AG08396 (cell line): ENCODE results near the gene CD34.

Experiments
- DNase-seq: peaks from one replicate; pipeline ENCODE4 v3.0.0; 2012; ENCODE audit warnings: low spot score, mixed read lengths

Gene CD34

GRCh38 chr1:207852576-207853371 is 58.2 kb downstream of the CD34 start:
- no peak for DNase-seq

GRCh38 chr1:207851696-207852095 is 59.2 kb downstream of the CD34 start:
- DNase-seq, result no peak

DNA sequence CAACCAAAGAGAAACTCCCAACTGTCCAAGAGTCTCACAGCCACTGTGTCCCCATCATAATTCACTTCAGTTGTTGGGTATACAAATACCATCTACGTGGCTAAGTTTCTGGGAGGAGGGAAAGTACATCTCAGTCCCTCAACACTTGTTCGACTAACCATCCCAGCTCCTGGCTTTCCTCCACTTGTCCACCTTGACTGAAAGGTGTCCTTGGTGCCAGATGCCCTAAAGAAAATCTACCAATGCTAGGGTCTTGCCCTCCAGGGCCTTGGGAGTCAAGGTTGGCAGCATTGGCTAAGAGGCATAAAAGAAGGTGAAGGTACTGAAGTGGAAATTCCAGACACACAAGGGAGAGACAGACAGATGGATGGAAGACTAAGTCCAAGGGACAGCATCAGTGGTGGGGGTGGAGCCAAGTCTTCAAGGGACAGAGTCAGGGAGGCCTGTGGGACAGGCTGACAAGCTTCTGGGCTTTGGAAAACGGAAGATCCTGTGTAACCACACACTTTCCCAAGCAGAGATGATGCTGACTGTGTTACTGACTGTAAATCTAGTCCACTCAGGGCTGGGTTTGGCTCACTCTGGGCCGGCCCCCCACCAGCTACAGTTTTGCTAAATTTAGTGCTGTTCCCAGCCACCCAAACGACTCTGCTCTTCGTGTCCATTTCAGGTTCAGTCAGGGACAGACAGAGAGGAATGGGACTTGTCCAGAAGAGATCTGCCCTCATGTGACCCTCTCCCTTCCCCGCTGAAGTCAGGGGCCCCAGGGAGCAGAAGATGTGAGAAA is 60.1 kb downstream of the CD34 start:
- no peak for DNase-seq

DNA sequence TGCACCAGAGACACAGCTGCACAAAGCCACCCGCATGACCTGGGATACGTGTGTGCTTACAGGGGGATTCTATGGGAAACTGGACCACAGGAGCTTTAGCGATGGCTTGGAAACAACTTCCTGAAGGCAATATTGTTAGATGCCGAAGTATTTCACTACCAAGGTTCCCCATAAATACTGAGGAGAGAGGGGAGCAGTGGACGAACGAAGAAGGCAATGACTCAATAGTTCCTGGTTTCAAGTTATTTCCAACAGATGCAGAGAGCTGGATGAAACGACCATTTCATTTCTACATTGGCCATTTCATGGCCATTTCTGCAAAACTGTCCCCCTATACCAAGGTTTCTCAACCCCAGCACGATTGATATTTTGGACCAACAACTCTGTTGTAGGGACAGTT is 61.3 kb downstream of the CD34 start:
- DNase-seq, result no peak

DNA sequence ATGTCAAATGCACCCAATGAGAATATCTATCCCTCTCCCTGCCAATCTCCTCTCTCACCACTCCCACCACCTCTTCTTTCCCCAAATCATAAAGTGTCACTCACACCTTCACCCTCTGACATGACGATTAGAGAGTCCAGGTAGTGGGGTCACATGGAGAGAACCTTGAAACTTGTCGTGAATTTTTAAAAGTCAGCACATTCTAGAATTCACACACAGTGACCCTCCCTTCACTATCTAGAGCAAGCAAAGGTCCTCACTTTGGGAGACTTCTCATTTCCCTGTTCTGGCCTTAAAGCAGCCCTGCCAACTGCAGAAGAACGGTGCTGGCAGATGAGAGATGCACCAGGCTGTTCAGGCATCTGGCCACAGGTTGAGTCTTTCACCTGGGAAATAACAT is 61.9 kb downstream of the CD34 start:
- no peak for DNase-seq

DNA sequence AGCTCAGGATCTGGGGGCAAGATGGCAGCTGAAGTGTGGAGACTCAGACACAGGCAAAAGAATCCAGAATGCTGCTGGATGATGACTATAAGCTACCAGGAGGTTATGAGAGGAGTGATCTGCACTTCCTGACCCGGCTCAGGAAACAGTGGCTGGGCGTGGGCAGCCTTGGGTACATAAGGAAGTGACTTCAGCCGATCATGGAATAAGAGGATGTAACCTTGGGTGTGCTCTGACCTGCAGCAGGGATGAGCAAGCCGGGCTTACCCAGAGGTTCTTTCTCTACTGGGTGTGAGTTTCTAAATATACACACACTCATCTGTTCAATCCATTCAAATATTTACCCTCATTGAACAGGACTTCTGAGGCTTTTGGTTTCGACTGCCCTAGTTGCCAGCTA is 62.7 kb downstream of the CD34 start:
- DNase-seq, result no peak

GRCh38 chr1:207847116-207847515 is 63.8 kb downstream of the CD34 start:
- no peak for DNase-seq

GRCh38 chr1:207845109-207845508 is 65.8 kb downstream of the CD34 start:
- no peak for DNase-seq

- no peak for DNase-seq
Measured at GRCh38 chr1:207844371-207844770, 66.6 kb downstream of the CD34 start.

DNA sequence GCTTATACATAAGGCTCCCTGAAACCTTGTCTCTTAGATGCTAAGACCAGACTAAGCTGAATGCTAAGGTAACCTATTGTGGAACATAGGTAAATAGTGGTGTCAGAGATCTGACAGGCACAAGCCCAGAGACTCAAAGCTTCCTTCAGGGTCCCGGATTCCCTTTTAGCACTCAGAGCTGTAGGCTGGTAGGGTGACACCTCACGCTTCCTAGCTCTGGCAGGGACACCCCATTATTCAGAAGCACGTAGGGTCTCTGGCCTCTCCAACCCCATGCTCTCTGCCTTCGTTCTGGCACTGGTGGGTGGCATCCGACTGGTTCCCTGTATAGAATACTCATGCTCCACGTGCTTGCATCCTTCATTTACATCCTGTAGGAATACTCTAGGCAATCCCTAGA is 68.4 kb downstream of the CD34 start:
- DNase-seq, result no peak

- no peak for DNase-seq
Measured at GRCh38 chr1:207841901-207842300, 69.0 kb downstream of the CD34 start.

DNA sequence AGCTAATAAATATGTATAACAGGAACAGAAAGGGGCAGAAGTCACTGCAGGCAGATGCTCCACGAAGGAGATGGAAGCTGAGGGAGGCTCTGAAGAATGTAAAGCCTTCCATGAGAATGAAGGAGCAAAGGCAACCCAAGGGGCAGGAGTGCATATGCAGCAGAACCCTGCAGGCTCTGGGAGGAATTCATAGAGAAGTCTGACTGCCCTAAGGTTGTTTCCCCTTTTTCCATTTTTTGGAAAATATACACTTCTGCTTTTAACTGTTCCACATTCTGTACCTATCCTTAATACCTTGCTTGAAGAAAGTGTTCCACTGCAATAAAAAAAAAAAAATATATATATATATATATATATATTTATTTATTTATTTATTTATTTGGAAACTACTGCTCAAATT is 69.6 kb downstream of the CD34 start:
- DNase-seq, result no peak

DNA sequence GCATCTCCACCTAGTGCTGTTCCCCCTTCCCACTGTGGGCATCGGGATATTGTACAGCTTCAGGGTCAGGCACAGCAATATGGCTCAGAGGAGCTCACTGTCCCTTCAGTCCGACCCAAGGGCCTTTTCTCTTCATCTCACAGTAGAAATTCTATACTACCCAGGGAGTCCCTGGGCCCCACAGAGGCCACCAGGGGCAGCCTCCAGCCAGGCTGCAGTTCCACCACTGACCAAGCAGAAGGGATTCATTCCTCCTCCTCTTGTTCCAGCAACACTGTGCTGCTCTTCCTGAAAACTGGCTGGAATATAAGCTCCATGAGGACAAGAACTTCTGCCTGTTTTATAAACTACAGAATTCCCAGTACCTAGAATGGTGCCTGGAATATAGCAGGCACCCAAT is 70.5 kb downstream of the CD34 start:
- no peak for DNase-seq

- no peak for DNase-seq
Measured at GRCh38 chr1:207839083-207839413, 71.9 kb downstream of the CD34 start.

DNA sequence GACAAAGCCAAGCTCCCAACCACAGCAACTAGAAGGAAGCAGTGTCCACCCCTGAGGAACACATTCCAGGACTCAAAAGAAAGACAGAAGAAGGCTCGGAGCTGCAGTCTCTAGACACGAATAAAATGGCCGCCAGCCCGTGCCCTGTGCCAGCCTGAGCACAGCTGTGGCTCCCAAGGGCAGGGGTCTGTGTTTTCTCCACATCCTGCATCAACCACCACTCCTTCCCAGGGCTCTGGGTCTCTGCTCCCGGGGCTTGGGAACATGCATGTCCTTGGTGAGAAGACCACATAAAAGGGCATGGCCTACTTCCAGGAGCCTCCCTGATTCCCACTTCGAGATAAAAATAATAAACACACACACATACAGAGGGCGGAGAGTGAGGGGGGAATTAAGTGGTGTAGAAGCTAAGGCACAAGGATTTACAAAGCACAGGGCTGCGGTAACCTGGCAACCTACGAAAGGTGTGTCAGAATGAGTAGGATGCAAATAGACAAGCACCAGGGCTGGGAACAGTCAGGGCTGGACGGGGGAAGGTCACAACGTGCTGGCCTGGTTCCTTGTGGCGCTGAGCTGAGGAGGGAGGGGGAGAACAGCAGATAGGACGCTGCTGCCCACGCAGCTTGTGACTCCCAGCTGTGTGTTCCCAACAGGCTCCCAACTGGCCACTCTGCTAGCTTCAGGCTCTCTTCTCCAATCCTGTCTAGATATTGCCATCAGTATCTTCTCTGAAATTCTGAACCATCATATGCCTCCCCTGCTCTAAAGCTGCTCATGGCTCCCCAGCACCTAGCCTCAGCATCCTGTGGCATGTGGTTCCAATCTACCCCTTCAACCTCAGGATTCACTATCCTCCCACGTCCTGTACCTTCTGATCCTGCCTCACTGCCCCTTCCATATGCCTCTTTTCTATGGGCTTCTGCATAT is 72.5 kb downstream of the CD34 start:
- no peak for DNase-seq

- no peak for DNase-seq
Measured at GRCh38 chr1:207837673-207838072, 73.3 kb downstream of the CD34 start.

DNA sequence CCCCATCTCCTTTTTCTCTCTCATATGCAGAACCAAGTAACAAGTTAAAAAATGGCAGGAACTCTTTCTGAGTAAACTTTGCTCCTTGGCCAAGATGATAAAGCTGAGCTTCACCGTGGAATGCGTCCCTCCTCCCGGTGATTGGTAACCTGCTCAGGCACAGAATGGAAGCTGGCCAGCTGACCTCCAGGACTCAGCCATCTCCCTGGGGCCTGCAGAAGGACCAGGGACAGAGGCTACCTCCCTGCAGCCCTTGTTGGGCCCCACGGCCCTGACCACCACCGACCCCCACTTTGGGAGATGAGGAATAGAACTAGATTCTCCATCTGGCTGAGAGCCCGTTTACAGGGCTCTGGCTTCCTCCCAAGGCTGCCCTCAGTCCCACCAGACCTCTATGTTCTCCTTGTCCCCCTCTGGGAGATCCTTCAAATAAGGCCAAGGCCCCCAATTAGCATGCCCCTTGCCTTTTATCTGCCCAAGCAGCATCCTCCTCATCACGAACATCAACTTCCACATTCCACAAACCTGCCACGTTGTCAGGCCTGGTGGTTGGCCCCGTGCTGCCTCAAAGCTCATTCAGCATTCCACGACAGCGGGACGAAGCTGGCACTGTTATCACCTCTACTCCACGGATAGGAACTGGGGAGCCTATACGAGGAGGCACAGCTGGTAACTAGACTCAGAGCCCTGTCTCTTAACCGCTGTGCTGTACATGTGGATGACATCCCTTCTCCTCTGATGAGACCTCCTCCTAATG is 74.2 kb downstream of the CD34 start:
- no peak for DNase-seq

DNA sequence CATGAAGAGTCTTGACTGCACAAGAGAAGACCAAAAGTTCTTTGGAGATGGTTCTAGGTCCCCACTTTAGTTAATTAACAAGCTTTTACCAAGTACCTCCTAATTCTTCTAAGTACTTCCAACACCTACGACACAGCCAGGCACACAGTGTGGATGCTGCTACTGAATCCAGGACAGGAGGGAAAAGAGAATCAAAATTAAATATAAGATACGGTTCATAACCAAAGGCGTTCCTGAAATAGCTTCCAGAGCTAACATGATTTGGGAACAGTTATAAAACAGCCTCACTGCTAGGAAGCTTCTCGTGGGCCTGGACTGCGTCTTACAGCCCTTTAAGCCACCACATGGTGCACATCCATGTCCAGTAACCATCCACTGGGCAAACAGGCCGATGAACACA is 75.0 kb downstream of the CD34 start:
- no peak for DNase-seq

- no peak for DNase-seq
Measured at GRCh38 chr1:207833956-207834660, 76.8 kb downstream of the CD34 start.

- DNase-seq, result no peak
Measured at GRCh38 chr1:207833381-207833780, 77.5 kb downstream of the CD34 start.

GRCh38 chr1:207832796-207833195 is 78.1 kb downstream of the CD34 start:
- no peak for DNase-seq
